Uterus (tissue), 2 donors: Measurements from ENCODE around the gene RBMS3.

Experiments
- POLR2A ChIP-seq, 2 donors: fragments of 450-650 bp; IDR thresholded peaks; one replicate each; pipeline ENCODE4 v1.6.1; 2016; ENCODE audit warnings: antibody characterized with exemption in 2 of 2, mild to moderate bottlenecking in 1 of 2, moderate library complexity in 1 of 2
- TF ChIP-seq, protein P1 (sequence below), 4 experiments: fragments of 200-600 bp in 2 of 4; fragments of 450-650 bp in 2 of 4; sonication (generic) in 2 of 4; IDR thresholded peaks; one replicate each; pipeline ENCODE4 v1.5.1; 2016 to 2019; ENCODE audit warnings: antibody characterized with exemption in 4 of 4, mild to moderate bottlenecking in 2 of 4, moderate library complexity in 1 of 4

DNA sequence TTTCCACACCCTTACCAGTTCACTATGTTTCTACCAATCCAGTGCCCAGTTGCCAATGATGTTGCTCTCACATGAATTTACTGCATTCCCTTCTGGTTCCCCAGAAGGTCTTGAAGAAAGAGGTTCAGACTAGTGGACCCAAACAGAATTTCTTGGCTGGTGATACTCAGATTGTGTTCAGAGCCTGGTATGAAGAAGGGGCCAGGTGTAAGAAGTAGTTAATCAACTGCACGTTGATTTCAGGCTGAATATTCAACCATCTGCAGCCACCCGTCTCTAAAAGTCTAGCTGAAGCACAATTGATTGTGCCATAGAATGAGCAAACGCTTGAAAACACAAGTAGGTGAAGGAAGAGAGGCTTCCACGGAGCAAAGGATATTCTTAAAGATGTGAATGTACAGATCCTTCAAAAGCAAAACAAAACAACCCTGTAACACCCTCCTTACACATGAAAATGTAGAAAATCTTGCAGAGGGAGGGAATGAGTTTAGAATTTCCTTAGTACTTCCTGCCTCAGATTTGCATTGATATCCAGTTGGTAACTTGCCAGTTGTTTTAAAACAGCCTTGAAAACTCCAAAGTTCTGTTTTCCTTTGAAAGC lies 4.7 kb downstream of the RBMS3 start:
- TF ChIP-seq, protein P1, sequence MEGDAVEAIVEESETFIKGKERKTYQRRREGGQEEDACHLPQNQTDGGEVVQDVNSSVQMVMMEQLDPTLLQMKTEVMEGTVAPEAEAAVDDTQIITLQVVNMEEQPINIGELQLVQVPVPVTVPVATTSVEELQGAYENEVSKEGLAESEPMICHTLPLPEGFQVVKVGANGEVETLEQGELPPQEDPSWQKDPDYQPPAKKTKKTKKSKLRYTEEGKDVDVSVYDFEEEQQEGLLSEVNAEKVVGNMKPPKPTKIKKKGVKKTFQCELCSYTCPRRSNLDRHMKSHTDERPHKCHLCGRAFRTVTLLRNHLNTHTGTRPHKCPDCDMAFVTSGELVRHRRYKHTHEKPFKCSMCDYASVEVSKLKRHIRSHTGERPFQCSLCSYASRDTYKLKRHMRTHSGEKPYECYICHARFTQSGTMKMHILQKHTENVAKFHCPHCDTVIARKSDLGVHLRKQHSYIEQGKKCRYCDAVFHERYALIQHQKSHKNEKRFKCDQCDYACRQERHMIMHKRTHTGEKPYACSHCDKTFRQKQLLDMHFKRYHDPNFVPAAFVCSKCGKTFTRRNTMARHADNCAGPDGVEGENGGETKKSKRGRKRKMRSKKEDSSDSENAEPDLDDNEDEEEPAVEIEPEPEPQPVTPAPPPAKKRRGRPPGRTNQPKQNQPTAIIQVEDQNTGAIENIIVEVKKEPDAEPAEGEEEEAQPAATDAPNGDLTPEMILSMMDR (IDR thresholded peaks at IDR 0.05), result no peak
- no peak for TF ChIP-seq POLR2A (IDR thresholded peaks at IDR 0.05)
